GM18861 (cell line): ENCODE measurements around the gene UBE2L6.
"Not testable (repeated sequence)": the region's sequence is repeated elsewhere in the genome, so short reads cannot be mapped to it uniquely, and the experiment has no call there.

Experiments
- ATAC-seq: cut with Tn5 transposase; IDR thresholded peaks from one replicate; pipeline ENCODE4 v1.9.1; 2021; ENCODE audit not compliant: unreplicated experiment

The UBE2L6 gene

DNA sequence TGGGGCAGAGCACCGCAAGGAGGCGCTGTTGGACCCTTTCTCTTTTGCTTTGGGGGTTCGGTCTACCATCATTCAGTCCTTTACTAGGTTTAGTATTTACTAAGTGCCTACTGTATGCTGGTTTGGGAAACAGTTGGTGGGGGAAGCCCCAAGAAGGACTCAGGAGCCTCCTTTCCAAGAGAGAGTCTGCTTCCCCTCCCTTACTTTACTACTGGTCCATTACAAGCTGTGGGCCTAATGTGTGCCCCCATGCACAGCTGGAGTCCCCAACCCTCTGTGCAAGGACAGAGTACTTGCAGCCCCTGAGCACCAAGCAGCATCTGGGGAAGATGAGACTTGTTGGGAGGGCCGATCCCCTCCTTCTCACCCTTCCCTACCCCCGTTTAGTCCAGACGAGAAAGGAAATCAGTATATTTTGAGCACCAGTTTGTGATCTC is 876 bp upstream of the UBE2L6 start:
- peak; percentile 67 for ATAC-seq

DNA sequence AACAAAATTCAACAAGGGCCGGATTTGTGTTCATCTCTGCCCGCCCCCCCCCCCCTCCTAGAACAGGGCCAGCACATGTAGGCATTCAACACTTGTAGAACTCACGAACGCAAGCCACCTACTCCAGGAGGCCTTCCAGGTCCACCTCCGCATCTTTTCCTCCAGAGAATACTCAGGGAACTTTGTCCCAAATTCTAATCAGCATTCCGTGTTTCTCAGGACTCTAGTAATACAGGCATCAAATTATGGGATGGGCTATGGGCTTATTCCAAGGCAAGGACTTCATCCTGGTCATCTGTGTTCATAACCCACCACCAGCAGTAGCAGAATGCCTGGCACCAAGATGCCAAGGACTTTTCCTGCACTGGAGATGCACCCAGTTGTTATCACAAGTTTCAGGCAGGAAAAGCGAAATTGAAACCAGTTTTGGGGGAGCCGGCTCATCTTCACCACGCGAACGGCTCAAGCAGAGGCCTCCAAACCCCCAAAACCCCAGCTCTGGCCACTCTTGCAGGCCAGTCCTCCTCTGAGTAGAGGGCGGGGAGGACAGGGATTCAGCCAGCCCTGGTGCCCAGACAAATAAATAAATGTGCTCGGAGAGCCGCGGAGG is 462 bp downstream of the UBE2L6 start:
- no peak for ATAC-seq

DNA sequence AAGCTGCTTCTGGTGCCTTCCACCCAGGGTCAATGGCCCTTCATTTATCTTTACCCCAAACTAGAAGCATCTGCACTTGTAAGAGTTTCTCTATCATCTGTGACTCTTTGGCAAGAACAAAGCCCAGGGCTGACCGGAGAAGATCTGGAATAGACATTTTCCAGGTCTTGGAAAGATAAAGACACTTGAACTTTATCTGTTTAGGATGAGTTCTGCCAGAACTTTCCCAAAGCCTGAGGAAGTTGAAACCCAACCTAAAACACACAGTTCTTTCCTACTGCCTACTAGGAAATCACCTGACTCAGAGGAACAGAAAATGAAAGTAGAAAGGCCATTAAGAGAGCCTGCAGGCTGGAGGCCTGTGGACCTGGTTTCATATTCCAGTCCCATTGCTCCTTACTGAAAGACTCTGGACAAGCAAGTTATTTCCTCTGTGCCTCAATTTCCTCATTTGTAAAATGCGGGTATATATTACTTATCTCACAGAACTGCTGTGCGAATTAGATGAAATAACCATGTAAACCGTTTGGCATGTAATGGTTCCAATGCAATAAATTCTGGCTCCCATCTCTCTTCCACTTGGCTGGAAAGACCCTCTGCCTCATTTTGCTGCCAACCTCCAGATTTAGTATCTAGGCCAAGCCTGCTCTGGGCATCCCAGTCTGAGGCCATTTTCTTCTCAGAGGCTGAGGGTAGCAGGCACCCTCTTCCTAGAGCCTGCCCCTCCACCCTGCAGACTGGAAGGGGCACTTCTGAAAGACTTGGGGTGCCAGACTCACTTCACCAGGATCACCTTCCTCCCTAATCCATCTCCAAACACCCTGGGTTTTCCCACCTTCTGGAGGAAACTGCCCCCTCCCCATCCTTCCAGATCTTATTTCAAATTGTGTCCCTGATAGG is 1.2 kb downstream of the UBE2L6 start:
- peak; percentile 79 for ATAC-seq

DNA sequence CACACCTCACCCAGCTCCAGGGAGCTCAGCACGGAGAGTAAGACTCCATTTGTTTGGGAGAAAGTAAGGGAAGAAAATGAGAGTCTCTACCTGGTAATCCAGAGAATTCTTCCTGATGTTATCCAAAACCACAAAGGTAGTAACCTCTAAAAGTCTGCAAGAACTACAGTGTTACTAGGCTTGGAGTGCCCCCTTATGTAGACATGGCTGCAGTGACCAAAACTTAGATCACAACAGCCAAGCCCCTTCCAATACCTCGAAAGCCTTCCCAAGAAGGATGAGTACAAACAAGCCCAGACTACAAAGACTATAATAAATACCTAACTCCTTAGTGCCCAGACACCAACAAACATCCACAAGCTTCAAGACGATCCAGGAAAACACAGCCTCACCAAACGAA is 4.9 kb downstream of the UBE2L6 start:
- ATAC-seq: no peak

DNA sequence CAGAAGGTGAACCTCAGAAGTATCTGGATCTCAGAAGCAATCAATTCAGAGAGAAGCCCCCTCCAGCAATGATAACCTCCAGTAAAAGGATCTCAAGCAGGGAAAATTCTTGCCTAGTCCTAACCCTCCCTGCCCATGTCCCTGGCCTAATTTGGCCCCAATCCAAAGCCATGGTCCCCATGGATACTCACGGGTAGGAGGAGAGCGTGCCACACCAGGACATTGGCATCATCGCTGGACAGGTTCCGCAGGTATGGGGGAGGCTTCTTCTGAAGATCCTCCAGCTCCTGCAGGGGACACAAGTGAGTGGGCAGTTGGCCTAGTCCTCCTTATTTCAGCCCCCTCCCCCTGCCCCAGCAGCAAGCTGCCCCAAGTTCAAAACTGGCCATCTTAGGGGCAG is 7.3 kb downstream of the UBE2L6 start:
- no peak for ATAC-seq

DNA sequence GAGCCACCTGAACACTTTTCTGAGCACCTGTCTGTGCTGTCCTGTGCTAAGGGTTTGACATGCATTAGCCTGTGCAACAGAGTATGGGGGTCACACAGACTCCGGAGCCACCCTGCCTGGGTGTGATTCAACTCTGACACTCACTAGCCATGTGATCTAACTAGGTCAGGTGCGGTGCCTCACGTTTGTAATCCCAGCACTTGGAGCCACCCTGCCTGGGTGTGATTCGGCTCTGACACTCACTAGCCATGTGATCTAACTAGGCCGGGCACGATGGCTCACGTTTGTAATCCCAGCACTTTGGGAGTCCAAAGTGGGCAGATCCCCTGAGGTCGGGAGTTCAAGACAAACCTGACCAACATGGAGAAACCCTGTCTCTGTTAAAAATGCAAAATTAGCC is 11.4 kb downstream of the UBE2L6 start:
- no peak for ATAC-seq

DNA sequence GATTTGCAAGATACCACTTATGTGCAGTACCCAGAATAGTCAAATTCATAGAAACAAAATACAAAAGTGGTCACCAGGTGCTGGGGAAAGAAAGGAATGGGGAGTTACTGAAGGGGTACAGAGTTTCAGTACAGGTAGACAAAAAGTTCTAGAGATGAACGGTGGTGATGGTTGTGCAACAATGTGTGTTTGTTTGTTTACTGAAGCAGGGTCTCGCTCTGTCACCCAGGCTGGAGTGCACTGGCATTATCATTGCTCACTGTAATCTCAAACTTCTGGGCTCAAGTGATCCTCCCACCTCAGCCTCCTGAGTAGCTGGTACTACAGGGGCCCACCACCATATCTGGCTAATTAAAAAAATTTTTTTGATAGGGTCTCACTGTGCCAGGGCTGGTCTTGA is 12.1 kb downstream of the UBE2L6 start:
- ATAC-seq: no peak

DNA sequence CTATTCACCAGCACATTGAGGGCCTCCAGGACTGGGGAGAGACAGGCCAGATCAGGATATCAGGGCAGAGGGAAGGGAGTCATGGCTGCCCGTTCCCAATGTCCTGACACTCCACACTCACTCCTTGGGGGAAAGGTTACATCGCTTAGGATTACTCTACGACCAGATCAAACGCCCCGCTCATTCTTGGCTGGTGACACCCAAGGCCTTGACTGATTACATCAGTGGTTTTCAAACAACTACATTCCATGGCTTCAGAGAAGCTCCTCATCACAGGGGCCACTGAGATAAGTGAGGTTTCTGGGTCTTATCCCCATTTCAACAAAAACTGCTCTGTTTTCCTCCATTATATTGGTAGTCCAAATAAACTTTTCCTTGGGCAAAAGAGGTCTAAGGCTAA is 15.0 kb downstream of the UBE2L6 start:
- ATAC-seq: no peak

DNA sequence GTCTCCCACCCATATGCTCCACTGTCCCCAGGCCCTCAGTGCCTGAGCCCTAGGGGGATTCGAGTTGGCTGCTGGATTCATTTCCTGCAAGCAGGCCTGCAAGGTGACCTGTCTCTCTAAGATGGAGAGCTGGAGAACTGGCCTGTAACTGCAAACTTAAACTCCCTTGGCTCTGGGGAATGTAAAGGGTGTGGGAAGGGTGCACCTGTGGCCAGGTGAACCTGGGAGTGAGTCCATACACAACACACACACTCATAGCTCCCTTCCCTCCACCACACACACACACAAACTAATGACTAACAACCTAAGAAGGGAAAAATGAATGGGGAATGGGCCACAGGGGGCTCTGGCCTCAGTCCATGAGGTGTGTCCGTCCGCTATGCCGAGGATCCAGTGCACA is 15.5 kb downstream of the UBE2L6 start:
- no peak for ATAC-seq

DNA sequence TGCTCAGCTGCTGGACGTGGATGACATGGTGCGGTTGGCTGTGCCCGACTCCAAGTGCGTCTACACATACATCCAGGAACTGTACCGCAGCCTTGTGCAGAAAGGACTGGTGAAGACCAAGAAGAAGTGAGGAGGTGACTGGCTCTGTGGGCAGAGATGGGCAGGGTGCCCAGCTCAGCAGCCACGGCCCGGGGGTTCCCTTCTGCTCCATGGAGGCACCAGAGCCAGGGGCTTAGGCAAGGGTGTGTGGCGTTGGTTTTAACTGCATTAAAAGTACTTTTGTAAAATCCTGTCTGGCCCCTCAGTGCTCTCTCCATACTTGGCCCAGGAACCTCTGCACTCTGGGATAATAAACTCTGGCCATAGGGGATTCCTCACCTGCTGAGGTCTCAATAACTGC is 17.5 kb downstream of the UBE2L6 start:
- no peak for ATAC-seq

DNA sequence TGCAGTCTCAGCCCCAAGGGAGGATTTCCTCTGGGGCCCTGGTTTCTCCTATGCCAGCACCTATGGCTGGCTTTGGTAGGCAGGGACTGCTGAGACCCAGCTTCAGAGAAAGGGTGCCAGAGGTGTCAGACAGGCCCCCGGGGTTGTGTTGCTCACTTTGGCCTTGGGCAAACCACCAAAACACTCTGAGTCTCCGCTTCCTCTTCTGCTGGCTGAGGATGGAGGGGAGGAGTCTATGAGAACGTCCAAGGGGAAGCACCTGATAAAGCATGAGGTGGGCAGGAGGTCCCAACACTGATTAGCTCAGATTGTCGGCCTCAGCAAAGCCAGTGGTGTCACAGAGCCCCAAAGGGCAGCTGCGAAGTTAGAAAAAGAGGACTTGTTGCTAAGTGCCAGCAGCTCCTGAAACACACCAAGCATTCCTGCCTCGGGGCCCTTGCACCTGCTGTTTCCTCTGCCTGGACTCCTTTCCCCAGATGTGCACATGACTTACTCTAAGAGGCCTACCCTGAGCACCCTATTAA is 19.6 kb downstream of the UBE2L6 start:
- ATAC-seq: peak; percentile 89

DNA sequence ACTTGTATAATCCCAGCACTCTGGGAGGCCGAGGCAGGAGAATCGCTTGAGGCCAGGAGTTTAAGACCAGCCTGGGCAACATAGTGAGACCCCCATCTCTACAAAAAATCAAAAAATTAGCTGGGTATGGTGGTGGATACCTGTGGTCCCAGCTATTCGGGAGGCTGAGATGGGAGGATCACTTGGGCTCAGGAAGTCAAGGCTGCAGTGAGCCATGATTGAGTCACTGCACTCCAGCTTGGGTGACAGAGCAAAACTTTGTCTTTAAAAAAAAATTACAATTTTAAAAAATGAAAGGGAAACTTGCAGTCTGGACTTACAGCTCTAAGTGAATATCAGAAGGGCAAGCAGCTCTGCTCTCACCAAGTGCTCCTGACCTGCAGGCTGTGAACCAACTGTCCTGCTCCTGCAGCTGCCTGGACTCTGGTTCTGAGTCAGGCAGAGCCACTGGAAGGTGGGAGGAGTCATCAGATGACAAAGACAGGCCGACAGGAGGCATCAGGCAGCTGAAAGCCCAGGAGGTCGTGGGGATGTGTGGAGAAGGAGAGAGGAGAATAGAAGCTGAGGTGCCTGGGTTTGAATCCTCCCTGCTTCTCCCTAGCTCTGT is 20.5 kb downstream of the UBE2L6 start:
- ATAC-seq: peak; percentile 71

DNA sequence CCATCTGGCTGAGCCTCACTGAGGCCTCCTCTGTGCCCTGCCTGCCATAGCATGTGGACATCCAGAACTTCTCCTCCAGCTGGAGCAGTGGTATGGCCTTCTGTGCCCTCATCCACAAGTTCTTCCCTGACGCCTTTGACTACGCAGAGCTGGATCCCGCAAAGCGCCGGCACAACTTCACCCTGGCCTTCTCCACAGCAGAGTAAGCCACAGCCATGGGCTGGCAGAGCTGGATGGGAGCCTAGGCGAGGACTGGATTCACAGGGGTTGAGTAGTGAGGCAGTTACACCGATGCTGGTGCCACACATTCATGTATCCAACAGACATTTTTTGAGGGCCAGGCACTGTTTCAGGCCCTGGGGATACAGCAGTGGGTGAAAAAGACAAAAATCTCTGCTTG is 21.0 kb downstream of the UBE2L6 start:
- ATAC-seq: no peak

DNA sequence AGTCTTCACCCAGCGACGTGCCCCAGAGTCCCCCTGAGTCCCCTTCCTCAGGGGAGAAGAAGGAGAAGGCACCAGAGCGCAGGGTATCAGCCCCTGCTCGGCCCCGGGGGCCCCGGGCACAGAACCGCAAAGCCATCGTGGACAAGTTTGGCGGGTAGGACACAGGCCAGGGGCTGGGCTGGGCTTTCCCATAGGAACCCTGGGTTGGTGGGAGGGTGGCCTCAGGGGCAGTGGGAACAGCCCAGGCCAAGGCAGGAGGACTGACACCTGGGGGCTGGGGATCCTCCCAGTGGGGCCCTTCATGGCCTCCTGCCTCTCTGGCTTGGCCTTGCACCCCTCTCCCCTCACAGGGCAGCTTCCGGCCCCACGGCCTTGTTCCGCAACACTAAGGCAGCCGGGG is 21.6 kb downstream of the UBE2L6 start:
- no peak for ATAC-seq

DNA sequence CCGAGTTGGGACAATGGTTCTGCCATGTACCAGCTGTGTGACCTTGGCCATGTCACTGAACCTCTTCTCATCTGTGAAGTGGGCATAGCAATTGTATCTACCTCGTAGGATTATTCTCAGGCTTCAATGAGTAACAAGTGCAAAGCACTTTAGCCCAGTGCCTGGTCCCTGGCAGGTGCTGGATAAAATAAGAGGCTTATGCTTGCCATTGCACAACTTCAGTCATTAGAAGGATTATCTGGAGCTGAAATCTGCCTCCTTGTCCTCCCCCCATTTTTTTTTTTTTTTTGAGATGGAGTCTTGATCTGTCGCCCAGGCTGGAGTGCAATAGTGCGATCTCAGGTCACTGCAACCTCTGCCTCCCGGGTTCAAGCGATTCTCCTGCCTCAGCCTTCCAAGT is 22.9 kb downstream of the UBE2L6 start:
- ATAC-seq: no peak

DNA sequence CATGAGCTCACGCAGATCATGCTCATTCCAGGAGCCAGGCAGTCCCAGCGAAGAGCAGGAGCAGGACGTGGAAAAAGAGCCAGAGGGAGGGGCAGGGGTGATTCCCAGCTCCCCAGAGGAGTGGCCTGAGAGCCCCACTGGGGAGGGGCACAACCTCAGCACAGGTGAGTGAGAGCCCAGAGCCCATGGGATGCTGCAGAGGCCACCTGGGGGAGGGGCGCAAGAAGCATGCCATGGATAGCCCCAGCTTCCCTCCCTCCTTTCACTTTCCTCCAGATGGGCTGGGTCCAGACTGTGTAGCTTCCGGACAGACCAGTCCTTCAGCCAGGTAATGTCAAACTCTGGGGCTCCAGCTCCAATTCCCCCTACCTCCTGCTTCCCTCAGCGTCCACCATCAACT is 23.9 kb downstream of the UBE2L6 start:
- ATAC-seq: no peak

DNA sequence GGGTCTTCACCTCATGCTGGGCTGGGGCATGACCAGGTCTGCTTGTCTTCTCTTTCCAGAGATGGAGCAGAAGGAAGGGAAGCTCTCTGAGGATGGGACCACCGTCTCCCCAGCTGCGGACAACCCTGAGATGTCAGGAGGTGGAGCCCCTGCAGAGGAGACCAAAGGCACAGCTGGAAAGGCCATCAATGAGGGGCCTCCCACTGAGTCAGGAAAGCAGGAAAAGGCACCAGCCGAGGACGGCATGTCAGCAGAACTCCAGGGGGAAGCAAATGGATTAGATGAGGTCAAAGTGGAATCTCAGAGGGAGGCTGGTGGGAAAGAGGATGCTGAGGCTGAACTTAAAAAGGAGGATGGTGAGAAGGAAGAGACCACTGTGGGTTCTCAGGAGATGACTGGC is 24.9 kb downstream of the UBE2L6 start:
- no peak for ATAC-seq

DNA sequence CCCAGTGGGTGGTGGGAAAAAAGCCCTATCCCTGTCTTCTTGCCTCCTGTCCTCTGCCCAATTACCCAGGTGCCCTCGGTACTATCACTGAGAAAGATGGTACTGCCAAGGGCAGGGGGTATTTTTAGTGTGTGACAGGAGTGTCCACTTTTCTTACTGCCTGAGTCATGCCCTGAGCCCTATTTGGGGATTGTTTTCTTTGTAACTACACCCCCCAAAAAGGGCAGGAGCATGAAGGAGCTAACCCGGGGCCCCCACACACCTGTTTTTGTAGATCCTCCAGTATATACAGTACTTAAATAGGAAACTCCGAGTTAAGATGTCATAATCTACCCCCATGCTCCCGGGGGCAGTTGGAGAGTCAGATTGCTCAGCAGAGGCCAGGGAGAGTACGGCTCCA is 26.3 kb downstream of the UBE2L6 start:
- ATAC-seq: no peak

DNA sequence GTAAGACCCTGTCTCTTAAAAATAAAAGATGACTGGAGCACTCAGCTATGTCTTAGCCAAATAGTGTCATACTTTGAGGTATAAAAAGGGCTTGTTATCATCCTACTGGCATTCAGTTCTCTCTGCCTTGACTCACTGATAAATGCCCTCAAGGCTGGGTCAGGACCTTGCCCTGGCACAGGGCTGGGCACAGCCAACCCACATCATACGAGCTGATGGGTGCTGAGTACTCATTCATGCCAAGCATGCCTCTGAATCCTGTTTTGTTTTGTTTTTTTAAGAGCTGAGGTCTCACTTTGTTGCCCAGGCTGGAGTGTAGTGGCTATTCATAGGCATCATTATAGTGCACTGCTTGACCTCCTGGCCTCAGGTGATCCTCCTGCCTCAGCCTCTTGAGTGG is 28.1 kb downstream of the UBE2L6 start:
- ATAC-seq: no peak

DNA sequence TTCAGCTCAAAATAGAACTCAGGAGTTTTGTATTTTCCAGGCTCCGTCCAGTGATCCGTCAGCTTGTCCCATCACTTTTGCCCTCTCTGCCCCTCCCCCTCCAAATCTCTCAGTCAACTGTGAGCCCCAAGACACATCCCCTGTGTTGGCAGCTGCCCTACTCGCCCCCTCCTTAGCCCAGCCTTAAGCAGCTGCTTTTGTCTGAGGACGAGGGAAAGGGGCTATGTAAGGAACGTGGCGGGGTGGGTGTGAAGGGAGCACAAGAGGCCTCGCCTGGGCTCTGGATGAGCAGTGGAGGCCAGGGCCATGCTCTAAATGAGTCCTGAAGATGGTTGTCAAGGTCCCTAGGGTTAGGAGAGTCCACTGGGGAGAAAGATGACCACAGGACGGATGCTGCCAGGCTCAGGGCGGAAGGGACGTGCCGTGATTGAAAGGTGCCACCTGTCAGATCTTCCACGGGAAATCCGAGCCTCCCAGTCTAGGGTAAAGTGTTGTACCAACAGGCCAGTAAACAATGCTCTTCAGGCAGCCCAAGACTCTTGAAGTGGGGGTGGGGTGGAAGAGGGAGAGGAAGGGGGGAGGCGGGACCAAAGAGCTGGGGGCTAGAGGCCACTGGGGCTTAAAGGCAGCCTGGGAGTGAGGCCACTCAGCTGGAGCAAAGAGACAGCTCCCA is 30.4 kb downstream of the UBE2L6 start, which contains the start of gene SMTNL1:
Gene SMTNL1, plus strand, starts transcription at position 649 of the 673 bp plus-strand sequence. CDS start 5,048 bp downstream, outside the sequence.
- no peak for ATAC-seq

DNA sequence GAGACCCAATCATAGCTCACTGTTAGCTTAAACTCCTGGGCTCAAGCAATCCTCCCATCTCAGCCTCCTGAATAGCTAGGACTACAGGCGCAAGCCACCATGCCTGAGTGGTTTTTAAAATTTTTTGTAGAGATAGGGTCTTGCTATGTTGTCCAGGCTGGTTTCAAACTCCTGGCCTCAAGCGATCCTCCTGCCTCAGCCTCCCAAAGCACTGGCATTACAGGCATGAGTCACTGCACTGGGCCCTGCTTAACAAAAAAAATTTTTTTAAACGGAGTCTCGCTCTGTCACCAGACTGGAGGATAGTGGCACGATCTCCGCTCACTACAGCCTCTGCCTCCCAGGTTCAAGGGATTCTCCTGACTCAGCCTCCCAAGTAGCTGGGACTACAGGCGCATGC is 33.0 kb downstream of the UBE2L6 start:
- ATAC-seq: not testable (repeated sequence)
